Effector CD8-positive, alpha-beta T cell (primary cell): ENCODE results near the gene CEP97.
A peak's percentile ranks its signal among the peaks of the same experiment; 100 is the strongest.
"Not testable (repeated sequence)": the region's sequence is repeated elsewhere in the genome, so short reads cannot be mapped to it uniquely, and the experiment has no call there.

Experiments
- DNase-seq: peaks from one replicate; lab custom pipeline; 2025; lab: John Stamatoyannopoulos, UW

The CEP97 gene

DNA sequence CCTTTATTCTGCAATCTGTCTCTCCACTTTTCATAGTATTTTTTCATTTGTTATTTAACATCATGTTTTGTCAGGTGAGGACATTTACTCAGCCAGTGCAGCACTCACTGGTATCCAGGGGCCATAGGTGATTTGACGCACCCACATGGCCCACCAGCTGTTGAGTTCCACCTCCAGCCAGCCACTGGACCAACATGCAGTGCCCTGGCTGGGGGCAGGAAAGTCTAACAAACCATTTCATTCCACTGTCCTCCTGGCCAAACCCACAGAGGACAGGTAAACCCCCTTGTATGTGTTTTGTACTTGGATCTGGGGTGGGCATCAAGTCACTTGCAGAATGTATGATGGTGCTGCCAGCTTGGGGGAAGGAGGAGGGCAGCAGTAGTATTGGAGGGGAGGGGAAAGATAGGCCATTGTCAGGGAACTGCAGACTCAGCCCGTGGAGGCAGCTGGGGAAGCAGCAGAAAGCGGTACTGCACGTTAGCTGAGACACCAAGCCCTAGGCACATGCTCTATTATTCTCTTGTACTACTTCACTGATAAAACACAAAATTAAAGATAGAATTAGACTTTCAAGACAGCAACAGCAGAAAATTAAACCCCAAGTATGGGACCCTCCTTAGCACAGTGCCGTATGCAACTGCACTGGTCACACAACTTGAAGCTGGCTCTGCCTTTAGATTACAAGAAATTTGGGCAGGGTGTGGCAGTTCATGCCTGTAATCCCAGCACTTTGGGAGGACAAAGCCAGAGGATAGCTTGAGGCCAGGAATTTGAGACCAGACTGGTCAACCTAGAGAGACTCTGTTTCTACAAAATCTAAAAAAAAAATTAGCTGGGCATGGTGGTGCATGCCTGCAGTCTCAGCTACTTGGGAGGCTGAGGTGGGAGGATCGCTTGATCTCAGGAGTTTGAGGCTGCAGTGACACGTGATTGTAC, 22.4 kb upstream of the CEP97 start:
- DNase-seq, result no peak

DNA sequence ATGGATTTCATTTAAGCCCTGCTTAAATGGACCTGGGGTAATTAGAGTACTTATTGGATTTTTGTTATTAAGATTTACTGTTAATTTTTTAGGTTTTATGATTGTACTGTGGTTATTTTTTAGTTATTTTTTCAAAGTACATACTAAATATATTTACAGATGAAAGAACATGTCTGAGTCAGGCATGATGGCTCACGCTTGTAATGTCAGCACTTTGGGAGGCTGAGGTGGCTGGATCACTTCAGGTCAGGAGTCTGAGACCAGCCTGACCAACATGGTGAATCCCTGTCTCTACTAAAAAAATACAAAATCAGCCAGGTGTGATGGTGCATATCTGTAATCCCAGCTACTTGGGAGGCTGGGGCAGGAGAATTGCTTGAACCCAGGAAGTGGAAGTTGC, 21.7 kb upstream of the CEP97 start:
- DNase-seq, result no peak

DNA sequence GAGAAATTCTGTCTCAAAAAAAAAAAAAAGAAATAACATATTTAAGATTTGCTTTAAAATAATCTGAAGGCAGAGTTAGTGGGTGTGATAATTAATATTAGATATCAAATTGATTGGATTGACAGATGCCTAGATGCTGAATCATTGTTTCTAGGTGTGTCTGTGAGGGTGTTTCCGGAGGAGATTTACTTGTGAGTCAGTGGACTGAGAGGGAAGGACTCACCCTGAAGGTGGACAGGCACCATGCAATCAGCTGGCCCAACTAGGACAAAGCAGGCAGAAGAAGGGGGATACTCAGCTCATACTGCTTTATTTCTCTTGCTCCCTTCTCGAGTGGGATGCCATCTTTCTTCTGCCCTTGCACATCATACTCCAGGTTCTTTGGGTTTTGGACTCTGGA, 21.2 kb upstream of the CEP97 start:
- DNase-seq, result no peak

DNA sequence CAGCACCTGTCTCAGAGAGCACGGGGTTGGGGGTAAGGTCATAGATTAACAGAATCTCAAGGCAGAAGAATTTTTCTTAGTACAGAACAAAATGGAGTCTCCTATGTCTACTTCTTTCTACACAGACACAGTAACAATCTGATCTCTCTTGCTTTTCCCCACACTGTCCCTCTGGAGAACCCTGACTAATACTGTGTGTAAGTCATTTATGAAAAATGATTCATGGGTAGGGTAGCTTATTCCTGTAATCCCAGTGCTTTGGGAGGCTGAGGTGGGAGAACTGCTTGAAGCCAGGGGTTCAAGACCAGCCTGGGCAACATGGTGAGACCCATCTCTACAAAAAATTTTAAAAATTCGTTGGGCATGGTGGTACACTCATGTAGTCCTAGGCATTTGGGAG, 19.8 kb upstream of the CEP97 start:
- not testable (repeated sequence) for DNase-seq

DNA sequence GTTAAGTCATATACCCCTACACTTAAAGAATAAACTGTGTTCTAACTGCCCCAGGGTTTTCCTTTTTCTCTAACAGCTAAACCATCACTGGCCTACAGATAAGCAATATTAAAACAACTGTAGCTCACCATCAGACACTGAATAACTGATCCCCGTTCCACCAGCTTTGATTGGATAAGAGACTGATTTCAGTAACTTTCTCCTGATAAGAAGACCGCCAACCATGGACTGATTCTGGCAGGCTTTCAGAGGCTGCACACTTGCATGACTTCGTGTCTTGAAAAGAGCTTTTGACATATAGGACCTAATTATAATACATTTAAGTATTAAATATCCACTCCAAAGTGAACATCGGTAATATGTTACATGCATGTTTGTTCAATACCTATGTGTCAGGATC, 15.3 kb upstream of the CEP97 start:
- DNase-seq, result no peak

DNA sequence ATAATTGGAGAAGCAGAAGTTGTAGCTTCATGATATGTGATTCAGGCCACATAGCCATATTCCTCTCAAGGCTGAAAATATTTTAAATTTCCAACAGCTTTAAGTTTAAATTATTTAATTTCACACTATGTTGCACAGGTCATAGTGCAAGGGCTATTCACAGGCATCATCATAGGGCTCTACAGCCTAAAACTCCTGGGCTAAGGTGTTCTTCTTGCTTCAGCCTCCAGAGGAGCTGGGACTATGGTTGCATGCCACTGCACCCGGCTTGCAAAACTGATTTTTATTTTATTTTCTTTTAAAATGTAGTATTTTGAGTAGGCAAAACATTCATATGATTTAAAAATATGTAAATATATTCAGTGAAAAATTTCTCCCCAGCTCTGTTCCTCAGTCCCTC, 6.0 kb upstream of the CEP97 start:
- DNase-seq, result no peak

DNA sequence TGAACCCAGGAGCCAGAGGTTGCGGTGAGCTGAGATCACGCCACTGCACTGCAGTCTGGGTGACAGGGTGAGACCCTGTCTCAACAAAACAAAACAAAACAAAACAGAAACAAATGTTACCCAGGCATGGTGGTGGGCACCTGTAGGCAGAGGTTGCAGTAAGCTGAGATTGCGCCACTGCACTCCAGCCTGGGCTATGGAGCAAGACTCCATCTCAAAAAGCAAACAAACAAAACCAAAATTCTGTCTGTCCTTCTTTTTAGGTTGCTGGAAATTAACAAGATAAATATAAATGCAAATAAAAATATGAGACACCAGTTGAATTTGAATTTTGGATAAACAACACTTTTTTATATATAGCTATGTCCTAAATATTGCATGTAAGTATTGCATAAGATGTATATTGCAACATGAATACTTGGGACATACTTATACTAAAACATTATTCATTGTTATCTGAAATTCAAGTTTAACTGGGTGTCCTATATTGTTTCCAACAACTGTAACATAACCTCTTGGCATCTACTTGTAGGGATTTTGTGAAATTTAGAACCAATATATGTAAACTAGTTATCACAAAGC, 4.7 kb upstream of the CEP97 start:
- no peak for DNase-seq

DNA sequence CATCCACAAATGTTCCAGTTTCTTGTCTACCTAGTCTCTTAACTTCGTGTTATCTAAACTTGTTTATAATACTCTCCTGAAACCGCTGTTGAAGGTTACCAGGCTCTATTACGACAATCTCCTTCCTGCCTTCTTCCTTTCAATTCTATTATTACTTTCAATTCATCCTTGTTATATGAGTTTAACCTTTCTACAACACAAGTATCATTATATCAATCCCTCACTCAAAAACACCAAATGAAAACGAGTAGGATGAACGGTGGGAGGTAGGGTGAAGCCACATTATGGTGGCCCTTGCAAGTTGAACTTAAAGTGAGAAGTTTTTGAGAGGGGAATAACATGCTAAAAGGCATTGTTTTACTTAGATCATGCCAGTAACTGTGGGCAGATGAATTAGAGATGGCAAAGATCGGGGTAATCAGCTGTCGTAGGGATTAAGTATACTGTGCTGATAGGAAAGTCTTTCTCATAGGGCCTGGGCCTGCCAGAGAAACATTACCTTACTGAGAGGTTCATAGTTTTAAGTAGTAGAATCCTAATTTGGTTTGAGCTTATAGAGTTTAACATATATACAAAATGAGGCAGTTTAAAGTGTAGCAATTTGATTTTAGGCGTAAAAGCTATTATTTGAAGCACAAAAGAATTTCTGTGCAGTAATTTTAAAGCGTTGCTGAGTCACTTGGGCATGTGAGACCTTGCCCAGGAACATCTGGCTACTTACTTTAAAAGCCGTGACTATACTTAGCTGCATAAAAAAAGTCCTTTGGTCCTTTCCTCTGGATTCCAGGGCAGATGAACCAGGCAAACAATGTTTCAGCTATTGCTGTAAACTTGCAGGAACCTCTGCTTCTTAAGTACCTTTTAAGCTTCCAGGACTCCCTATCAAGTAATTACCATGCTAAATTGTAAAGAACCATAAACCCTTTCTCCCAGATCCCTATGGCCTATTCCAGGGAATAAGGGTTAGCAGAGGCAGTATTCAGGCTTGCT, 3.3 kb upstream of the CEP97 start:
- no peak for DNase-seq

DNA sequence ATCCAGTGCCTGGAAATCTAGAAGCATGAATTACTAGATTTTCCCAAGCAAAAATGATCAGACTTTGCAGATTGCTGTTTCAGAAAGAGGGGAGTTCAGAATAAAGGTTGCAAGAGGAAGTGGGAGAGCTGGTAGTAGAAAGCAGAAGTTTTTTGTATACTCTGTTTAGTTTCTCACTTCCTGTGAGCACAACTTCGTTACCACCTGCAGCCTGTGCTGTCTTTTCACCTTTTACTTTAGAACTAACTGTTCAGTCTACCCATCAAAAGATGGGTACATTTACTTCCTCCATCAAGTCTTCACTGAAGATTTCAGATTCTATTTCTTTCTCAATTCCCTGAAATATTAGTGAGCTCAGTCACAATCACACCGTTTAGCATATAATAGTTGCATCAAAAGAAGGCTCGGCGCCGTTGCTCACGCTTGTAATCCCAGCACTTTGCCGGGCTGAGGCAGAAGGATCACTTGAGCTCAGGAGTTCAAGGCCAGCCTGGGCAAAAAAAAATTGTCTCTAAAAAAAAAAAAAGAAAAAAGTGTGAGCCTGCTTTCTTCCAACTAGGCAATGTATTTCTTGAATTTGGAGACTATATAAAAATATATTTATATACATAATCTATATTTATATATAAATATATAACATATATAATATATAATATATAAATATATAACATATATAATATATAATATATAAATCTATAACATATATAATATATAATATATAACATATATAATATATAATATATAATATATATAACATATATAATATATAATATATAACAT, 1.8 kb upstream of the CEP97 start:
- DNase-seq, result no peak

DNA sequence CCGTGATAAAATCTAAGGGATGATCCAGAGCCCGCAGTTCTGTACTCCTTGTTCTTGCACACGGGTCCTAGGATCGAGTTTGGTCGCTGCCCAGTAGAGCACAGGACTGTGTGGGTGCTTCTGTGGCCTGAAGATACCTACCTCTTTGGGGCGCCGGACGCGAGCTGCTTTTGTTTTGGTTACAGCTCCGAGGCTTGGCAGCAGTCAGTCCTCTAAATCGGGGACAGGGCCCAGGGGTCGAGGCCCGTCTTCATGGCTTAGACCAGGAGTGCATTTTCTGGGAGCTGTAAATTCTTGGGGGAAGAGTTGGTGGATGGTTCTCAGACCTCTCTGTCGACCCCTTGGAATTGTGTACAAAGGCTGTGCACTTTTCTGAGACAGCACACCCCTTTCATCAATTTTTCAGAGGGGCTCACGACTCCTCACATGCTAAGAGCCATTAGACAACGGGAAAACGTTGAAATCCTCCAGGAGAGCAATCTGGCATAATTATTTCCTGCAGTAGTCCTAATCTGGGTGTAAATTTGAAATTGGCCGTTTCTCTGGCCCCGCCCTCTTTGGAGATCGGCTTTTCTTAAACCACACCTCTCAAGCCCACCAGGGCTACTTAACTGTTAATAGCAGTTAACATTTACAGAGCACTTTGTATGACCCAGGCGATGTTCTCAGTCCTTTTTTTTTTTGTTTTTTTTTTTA, 928 bp downstream of the CEP97 start:
- DNase-seq, result peak; percentile 2

DNA sequence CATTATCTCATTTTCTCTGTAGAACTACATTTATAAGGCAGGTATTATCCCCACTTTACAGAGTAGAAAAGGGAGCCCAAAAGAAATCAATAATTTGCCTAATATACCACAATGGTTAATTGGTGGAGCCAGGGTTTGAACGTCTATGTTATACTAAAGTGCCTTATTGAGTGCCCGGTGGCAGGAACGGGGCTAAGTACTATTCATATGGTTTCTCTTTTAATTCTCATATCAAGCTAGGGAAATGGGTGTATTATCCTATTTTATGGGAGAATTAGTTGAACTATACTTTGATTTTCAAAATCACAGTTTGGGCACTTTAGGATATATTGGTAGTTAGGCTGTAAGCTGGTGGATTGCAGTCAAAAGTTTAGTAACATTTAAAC, 1.5 kb downstream of the CEP97 start:
- no peak for DNase-seq

DNA sequence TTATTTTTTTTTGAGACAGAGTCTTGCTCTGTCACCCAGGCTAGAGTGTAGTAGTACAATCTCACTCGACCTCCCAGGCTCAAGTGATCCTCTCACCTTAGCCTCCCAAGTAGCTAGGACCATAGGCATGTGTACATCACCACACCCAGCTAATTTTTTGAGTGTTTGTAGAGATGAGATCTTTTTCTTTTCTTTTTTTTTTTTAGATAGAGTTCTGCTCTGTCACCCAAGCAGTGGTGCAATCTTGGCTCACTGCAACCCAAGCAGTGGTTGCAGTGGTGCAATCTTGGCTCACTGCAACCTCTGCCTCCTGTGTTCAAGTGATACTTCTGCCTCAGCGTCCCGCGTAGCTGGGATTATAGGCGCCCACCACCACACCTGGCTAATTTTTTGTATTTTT, 5.2 kb downstream of the CEP97 start:
- DNase-seq, result no peak

DNA sequence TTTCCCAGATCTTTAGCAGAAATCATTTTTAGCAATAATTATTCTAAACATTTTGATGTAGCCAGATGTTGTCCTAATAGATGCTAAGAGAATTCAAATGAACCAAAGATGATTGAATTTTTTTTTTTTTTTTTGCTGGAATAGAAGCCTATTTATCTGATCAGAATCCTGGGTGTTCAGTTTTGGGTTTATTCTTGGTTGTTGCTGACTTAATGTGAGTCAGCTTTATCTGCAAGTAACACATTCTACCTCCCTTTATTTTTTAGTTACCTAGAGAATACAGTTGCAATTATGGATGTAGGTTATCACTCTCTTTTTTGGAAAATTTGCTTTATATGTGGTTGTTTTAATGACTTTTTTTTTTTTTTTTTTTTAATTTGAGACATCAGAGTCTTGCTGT, 6.4 kb downstream of the CEP97 start:
- DNase-seq, result no peak

DNA sequence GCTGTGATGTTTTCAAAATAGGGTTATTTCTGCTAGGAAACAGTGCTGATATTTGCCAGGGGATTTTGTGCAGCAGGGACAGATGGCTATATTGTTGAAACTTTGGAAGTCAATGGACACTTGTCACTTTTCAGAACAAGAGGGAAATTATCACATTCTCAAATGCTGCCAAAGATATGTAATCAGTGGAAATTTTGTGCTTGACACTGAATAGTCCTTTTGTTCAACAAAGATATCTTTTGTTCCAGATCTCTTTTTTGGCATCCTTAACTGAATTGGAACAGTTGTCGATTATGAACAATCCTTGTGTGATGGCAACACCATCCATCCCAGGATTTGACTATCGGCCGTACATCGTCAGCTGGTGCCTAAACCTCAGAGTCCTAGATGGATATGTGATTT, 7.8 kb downstream of the CEP97 start:
- no peak for DNase-seq

DNA sequence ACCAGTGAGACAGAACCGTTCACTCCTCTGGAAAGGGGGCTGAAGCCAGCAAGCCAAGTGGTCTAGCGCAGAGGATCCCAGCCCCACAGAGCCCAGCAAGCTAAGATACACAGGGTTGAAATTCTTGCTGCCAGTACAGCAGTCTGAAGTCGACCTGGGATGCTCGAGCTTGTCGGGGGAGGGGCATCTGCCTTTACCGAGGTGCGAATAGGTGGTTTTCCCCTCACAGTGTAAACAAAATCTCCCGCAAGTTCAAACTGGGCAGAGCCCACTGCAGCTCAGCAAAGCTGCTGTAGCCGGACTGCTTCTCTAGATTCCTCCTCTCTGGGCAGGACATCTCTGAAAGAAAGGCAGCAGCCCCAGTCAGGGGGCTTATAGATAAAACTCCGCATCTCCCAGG, 11.4 kb downstream of the CEP97 start:
- DNase-seq, result no peak

DNA sequence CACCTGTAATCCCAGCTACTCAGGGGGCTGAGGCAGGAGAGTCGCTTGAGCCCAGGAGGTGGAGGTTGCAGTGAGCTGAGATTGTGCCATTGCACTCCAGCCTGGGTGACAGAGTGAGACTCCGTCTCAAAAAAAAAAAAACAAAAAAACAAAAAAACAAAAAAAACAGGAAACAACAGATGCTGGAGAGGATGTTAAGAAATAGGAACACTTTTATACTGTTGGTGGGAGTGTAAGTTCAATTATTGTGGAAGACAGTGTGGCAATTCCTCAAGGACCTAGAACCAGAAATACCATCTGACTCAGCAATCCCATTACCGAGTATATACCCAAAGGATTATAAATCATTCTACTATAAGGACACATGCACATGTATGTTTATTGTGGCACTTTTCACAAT, 17.5 kb downstream of the CEP97 start:
- not testable (repeated sequence) for DNase-seq

DNA sequence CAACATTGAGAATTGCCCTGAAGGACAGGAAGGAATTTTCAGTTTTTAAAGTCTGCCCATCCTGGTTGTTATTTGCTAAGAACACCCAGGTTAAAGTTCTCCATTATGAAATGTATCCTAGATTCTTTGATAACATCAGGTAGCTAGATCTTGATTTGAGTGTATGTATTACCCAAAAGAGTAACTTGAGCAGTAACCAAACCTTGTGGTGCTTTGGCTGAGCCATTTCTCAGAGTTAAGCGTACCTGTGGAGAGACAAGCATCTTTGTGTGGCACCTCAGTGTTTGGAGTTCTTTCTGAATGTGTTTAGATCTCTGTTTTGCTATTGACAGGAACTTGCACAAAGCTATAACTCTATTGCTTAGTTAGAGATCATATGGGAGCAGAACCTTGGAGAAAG, 20.4 kb downstream of the CEP97 start:
- no peak for DNase-seq

DNA sequence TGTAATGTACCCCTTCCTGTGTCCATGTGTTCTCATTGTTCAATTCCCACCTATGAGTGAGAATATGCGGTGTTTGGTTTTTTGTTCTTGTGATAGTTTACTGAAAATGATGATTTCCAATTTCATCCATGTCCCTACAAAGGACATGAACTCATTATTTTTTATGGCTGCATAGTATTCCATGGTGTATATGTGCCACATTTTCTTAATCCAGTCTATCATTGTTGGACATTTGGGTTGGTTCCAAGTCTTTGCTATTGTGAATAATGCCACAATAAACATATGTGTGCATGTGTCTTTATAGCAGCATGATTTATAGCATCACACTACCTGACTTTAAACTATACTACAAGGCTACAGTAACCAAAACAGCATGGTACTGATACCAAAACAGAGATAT, 21.5 kb downstream of the CEP97 start:
- DNase-seq, result not testable (repeated sequence)

DNA sequence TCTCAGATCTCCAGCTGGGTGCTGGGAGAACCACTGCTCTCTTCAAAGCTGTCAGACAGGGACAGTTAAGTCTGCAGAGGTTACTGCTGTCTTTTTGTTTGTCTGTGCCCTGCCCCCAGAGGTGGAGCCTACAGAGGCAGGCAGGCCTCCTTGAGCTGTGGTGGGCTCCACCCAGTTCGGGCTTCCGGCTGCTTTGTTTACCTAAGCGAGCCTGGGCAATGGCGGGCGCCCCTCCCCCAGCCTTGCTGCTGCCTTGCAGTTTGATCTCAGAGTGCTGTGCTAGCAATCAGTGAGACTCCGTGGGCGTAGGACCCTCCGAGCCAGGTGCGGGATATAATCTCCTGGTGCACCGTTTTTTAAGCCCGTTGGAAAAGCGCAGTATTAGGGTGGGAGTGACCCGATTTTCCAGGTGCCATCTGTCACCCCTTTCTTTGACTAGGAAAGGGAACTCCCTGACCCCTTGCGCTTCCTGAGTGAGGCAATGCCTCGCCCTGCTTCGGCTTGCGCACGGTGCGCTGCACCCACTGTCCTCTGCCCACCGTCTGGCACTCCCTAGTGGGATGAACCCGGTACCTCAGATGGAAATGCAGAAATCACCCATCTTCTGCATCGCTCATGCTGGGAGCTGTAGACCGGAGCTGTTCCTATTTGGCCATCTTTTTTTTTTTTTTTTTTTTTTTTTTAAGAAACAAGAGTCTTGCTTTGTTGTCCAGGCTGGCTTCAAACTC, 29.1 kb downstream of the CEP97 start:
- not testable (repeated sequence) for DNase-seq

DNA sequence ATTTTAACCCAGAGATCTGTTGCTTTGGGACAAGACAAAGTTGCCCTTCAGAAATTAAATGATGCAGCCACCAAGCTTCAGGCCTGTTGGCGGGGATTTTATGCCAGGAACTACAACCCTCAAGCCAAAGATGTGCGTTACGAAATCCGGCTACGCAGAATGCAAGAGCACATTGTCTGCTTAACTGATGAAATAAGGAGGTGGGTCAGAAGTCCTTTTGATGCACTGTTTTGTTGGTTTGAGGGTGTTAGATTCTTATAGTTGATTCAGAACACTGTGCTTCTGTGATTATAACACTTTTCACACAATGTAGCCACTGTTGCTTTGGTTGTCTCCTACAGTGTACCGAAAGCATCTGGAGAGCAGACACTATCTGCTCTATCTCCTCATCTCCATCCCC, 33.8 kb downstream of the CEP97 start:
- no peak for DNase-seq
